K562 (cell line): ENCODE results near the gene CDC37. TPM values are rescaled to one million over a fixed set of nuclear protein-coding genes. Genes with fewer than 3 reads are reported as not detected.
A peak's percentile ranks its signal among the peaks of the same experiment; 100 is the strongest.

Source experiments
- ATAC-seq: fragments of 200-7000 bp; cut with Tn5 transposase; 3 replicates; pipeline ENCODE4 v1.9.1; 2020; ENCODE audit warnings: moderate library complexity
- BruUV-seq: library from RNA; stranded (reverse); fragments of 400-500 nt; replicated peaks from 2 replicates; lab custom pipeline; 2021; lab: Mats Ljungman, UMichigan
- CTCF ChIA-PET: fragments of 300-600 bp; formaldehyde crosslinking; extraction: SDS; loops from one replicate; lab custom pipeline; 2021; ENCODE audit warnings: low intra/inter-chr PET ratio; lab: Yijun Ruan, JAX
- POLR2A ChIA-PET: fragments of 300-600, 350-650 bp; sonication (Branson Sonifier 250); formaldehyde crosslinking; extraction: SDS; loops from one replicate; lab custom pipeline; 2021; ENCODE audit warnings: antibody characterized with exemption, inconsistent platforms; lab: Yijun Ruan, JAX
- DNase-seq, 4 experiments: peaks; one replicate each; pipeline versions ENCODE4 v3.0.0 to v3.0.0-alpha.2; 2011 to 2018; ENCODE audit warnings: low spot score in 3 of 4, mixed read lengths in 3 of 4; ENCODE audit errors: extremely low read depth in 1 of 4
- FAIRE-seq: peaks from 2 replicates; lab custom pipeline; 2011; peaks lifted over from hg19 to GRCh38; lab: Jason Lieb, UNC
- H2AFZ ChIP-seq: 2 replicates; pipeline ENCODE4 v1.6.0; 2011; ENCODE audit warnings: low read depth, low read length, control low read depth, inconsistent platforms
- H3K27ac ChIP-seq: fragments of 200-600 bp; 3 replicates; pipeline ENCODE4 v1.8.0; 2011; ENCODE audit warnings: low read depth, mild to moderate bottlenecking, control low read depth, inconsistent platforms, low read length, moderate library complexity, mixed read lengths; ENCODE audit errors: extremely low read depth
- H3K27me3 ChIP-seq, 2 experiments: fragments of 300-600 bp in 1 of 2; 2 replicates in 1 of 2; 3 replicates in 1 of 2; pipeline versions ENCODE4 v1.6.0 to v1.8.0; 2011; ENCODE audit warnings: inconsistent platforms in 2 of 2, low read length in 2 of 2, mild to moderate bottlenecking in 1 of 2, mixed read lengths in 1 of 2, moderate library complexity in 1 of 2; ENCODE audit not compliant: control insufficient read depth in 2 of 2, insufficient read depth in 2 of 2
- H3K36me3 ChIP-seq: fragments of 300-600 bp; 3 replicates; pipeline ENCODE4 v1.8.0; 2011; ENCODE audit warnings: mild to moderate bottlenecking, low read length, inconsistent platforms; ENCODE audit not compliant: control insufficient read depth, insufficient read depth
- H3K4me1 ChIP-seq, 2 experiments: fragments of 200-600 bp in 1 of 2; replicated peaks in 1 of 2; 2 replicates in 1 of 2; 3 replicates in 1 of 2; pipeline versions ENCODE4 v1.5.1 to v1.8.0; 2011; ENCODE audit warnings: inconsistent platforms in 2 of 2, low read length in 2 of 2, mild to moderate bottlenecking in 1 of 2, mixed read lengths in 1 of 2, moderate library complexity in 1 of 2; ENCODE audit not compliant: control insufficient read depth in 2 of 2, insufficient read depth in 2 of 2
- H3K4me2 ChIP-seq: 2 replicates; pipeline ENCODE4 v1.6.1; 2011; ENCODE audit warnings: low read length, control low read depth, inconsistent platforms, mixed read lengths; ENCODE audit not compliant: insufficient read depth
- H3K4me3 ChIP-seq: fragments of 200-600 bp; sonication (generic), shearing (Covaris generic); 2 replicates; pipeline ENCODE4 v1.5.1; 2016; ENCODE audit warnings: control low read depth, inconsistent platforms
- H3K79me2 ChIP-seq: fragments of 200-600 bp; 3 replicates; pipeline ENCODE4 v1.8.0; 2011; ENCODE audit warnings: low read length, inconsistent platforms; ENCODE audit not compliant: control insufficient read depth, insufficient read depth
- H3K9ac ChIP-seq, 2 experiments: 2 replicates each; pipeline versions ENCODE4 v1.6.0 to v1.6.1; 2011; ENCODE audit warnings: low read depth in 2 of 2, low read length in 2 of 2, control low read depth in 1 of 2, inconsistent platforms in 1 of 2, mild to moderate bottlenecking in 1 of 2, mixed read lengths in 1 of 2; ENCODE audit not compliant: insufficient read depth in 1 of 2
- H3K9me1 ChIP-seq: one replicate; pipeline ENCODE4 v1.6.0; 2011; ENCODE audit warnings: inconsistent platforms, mild to moderate bottlenecking, low read length, moderate library complexity; ENCODE audit not compliant: control insufficient read depth, insufficient read depth
- H3K9me3 ChIP-seq: replicated peaks from 2 replicates; pipeline ENCODE4 v1.5.1; 2011; ENCODE audit warnings: low read depth, low read length, inconsistent platforms; ENCODE audit not compliant: control insufficient read depth, insufficient read depth
- H4K20me1 ChIP-seq: replicated peaks from 2 replicates; pipeline ENCODE4 v1.6.1; 2011; ENCODE audit warnings: low read length, inconsistent platforms, mixed read lengths; ENCODE audit not compliant: control insufficient read depth, insufficient read depth
- ARNT ChIP-seq, 2 experiments: fragments of 450-650 bp; IDR thresholded peaks; 2 replicates each; pipeline ENCODE4 v1.6.1; 2016; ENCODE audit warnings: mild to moderate bottlenecking in 1 of 2
- BRCA1 ChIP-seq, 2 experiments: fragments of 450-650 bp in 1 of 2; sonication (generic) in 1 of 2; formaldehyde crosslinking in 1 of 2; IDR thresholded peaks; 2 replicates each; pipeline versions ENCODE4 v1.5.0 to v1.6.1; 2017 to 2020; ENCODE audit warnings: mild to moderate bottlenecking in 1 of 2, missing genetic modification reagents in 1 of 2
- COPS2 ChIP-seq: fragments of 450-650 bp; conservative IDR thresholded peaks from 2 replicates; pipeline ENCODE4 v1.6.1; 2016; ENCODE audit warnings: mild to moderate bottlenecking, moderate library complexity
- ELF2 ChIP-seq: fragments of 250-450 bp; sonication (Bioruptor Pico); IDR thresholded peaks from 2 replicates; pipeline ENCODE4 v1.5.0; 2021; ENCODE audit warnings: mild to moderate bottlenecking
- FOSL1 ChIP-seq: fragments of 200-800 bp; sonication (Bioruptor generic); conservative IDR thresholded peaks from 2 replicates; pipeline ENCODE4 v1.6.1; 2016; ENCODE audit warnings: missing genetic modification characterization, missing compliant biosample characterization
- KLF13 ChIP-seq: fragments of 450-650 bp; IDR thresholded peaks from 2 replicates; pipeline ENCODE4 v1.6.1; 2016; ENCODE audit warnings: missing genetic modification characterization, low read depth, mild to moderate bottlenecking, missing compliant biosample characterization, moderate library complexity, borderline replicate concordance
- NR2C1 ChIP-seq, 2 experiments: fragments of 450-650 bp; IDR thresholded peaks; 2 replicates each; pipeline ENCODE4 v1.6.1; 2017; ENCODE audit warnings: mild to moderate bottlenecking in 2 of 2, antibody characterized with exemption in 1 of 2, inconsistent platforms in 1 of 2, missing compliant biosample characterization in 1 of 2, missing genetic modification characterization in 1 of 2
- RBFOX2 ChIP-seq: fragments of 200-400 bp; formaldehyde crosslinking; IDR thresholded peaks from 2 replicates; pipeline ENCODE4 v1.6.1; 2017; ENCODE audit warnings: low read depth, mild to moderate bottlenecking, low read length, moderate library complexity
- ZKSCAN3 ChIP-seq: fragments of 250-450 bp; sonication (Bioruptor Pico); IDR thresholded peaks from 2 replicates; pipeline ENCODE4 v1.4.0; 2020
- ZMIZ1 ChIP-seq, 2 experiments: fragments of 150-350 bp in 1 of 2; IDR thresholded peaks; 2 replicates each; pipeline ENCODE4 v1.6.1; 2012 to 2016; ENCODE audit warnings: low read depth in 2 of 2, low read length in 2 of 2, mild to moderate bottlenecking in 1 of 2, moderate library complexity in 1 of 2
- ZNF175 ChIP-seq: fragments of 200-800 bp; sonication (Bioruptor generic); IDR thresholded peaks from 2 replicates; pipeline ENCODE4 v1.6.1; 2016; ENCODE audit warnings: low read depth, mild to moderate bottlenecking, missing genetic modification characterization, missing compliant biosample characterization
- ZNF217 ChIP-seq: sonication (generic); formaldehyde crosslinking; IDR thresholded peaks from 2 replicates; pipeline ENCODE4 v1.8.0; 2022; ENCODE audit warnings: mild to moderate bottlenecking, missing genetic modification reagents
- ZNF280B ChIP-seq: fragments of 250-450 bp; sonication (Bioruptor Pico); IDR thresholded peaks from 2 replicates; pipeline ENCODE4 v1.5.1; 2021; ENCODE audit warnings: mild to moderate bottlenecking
- WGBS: fragments of 100-300 bp; shearing (Covaris generic); methylation state at CpG from one replicate; pipeline ENCODE4 v1.1.6; 2016; ENCODE audit warnings: low coverage, mixed read lengths; ENCODE audit not compliant: insufficient coverage; ENCODE audit errors: missing lambda C conversion rate; 5-methylcytosine and 5-hydroxymethylcytosine counted together
- in situ Hi-C: fragments of 300-500 bp; cut with MboI; formaldehyde crosslinking; loops from 4 replicates; pipeline ENCODE4 v1.15.0; 2018; ENCODE audit warnings: inconsistent platforms, mixed read lengths
- intact Hi-C: fragments of 100-400 bp; cut with micrococcal nuclease; formaldehyde crosslinking; loops from 2 replicates; pipeline ENCODE4 v1.14.2; 2022
- polyA plus RNA-seq, 8 experiments: library from polyadenylated mRNA; depleted of rRNA in 4 of 8; stranded (reverse) in 5 of 8; unstranded in 3 of 8; fragments of >200 nt; fragmentation: Nextera tagmentation in 2 of 8; fragmentation: Illumina TruSeq in 1 of 8; extraction: Ambion mirVana in 2 of 8; extraction: Trizol in 1 of 8; gene quantifications; 2 replicates each; pipeline versions ENCODE4 v1.2.1 to v1.2.3, GENCODE V29; 2011 to 2014; ENCODE audit warnings: inconsistent platforms in 1 of 8, missing spikeins in 1 of 8
- total RNA-seq, 7 experiments: library from RNA; depleted of rRNA in 6 of 7; stranded (reverse); fragments of >200 nt in 6 of 7; fragmentation: Illumina TruSeq in 2 of 7; extraction: Trizol in 2 of 7; gene quantifications; 2 replicates each; pipeline versions ENCODE4 v1.2.1 to v1.2.3, GENCODE V29; 2011 to 2021; ENCODE audit warnings: low replicate concordance in 1 of 7
- TF ChIP-seq, protein P1 (sequence below): fragments of 200-800 bp; sonication (Bioruptor generic); IDR thresholded peaks from 2 replicates; pipeline ENCODE4 v1.6.1; 2017; ENCODE audit warnings: missing genetic modification characterization, missing compliant biosample characterization

Gene CDC37
- total and polyA plus RNA-seq, 9 of the 15 experiments (the other 6 are each of a cell fraction or from before 2014, with no cell fraction given) = 6.6 to 538 (median 227) TPM

DNA sequence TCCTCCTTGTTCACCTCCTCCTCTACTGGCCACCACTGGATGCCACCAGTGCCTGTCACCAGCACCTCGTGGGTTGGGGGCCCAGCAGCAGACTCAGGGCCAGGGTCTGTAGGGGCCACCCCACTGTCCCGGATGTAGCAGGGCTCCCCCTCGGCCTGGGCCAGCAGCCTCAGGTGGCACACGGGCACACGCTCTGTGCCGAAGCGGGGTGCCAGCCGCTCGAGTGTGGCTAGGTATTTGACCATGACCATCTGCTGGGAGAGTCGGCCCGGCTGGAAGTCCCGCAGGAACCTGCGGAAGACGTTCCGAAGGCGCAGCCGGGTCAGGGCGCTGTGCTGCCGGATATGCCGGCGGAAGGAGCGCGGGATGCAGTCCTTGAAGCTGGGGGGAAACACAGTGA lies 37.8 kb downstream of the CDC37 start:
- ATAC-seq (no peak), FAIRE-seq (no peak), DNase-seq (peak in 1 of 4 experiments; percentile 9)
- intact Hi-C loops = no loop called here
- Histone ChIP-seq H3K4me2 (no peak overlapping the region), H3K27ac (no peak overlapping the region), H3K4me1 (peaks cover 0 to 17% of the 10 kb centered on the region in 2 experiments; a peak in 1 of 5 replicates), H3K9me1 (no peaks in the 10 kb centered on the region), H3K9ac (no peak overlapping the region; a peak in 1 of 4 replicates), H3K9me3 (no peaks in the 10 kb centered on the region), H3K36me3 (peaks cover 86% of the 10 kb centered on the region), H3K79me2 (no peaks in the 10 kb centered on the region), H2AFZ (no peak overlapping the region), H3K4me3 (no peak overlapping the region), H4K20me1 (no peaks in the 10 kb centered on the region), H3K27me3 (no peaks in the 10 kb centered on the region)
- BruUV-seq = no TSS peak
- WGBS = 98% methylated on average over 15 of the region's 23 CpGs
- ChIA-PET CTCF (no interaction called here), POLR2A (interaction anchor here (0.9 kb wide), 1 partner anchor 16 kb away, joined by 3 read pairs; no protein-coding TSS in a partner anchor)
- in situ Hi-C loops = no loop called here
- TF ChIP-seq ZNF175 (CRISPR knock-in tag) (no peak), ZNF217 (CRISPR knock-in tag) (no peak), COPS2 (no peak), ARNT (IDR thresholded peaks at IDR 0.05) (no peak), ELF2 (no peak), FOSL1 (tag) (no peak), ZNF280B (CRISPR knock-in tag) (no peak), BRCA1 (IDR thresholded peaks at IDR 0.05) (no peak), BRCA1 (CRISPR knock-in tag; IDR thresholded peaks at IDR 0.05) (no peak), RBFOX2 (peak; percentile 42; the same call in 1 of the 2 replicates), ZKSCAN3 (CRISPR knock-in tag) (no peak), ZMIZ1 (IDR thresholded peaks at IDR 0.05; ENCODE audit: low read depth in 2 of 2, low read length in 2 of 2) (no peak), NR2C1 (IDR thresholded peaks at IDR 0.05) (no peak), NR2C1 (tag; IDR thresholded peaks at IDR 0.05) (no peak), KLF13 (no peak)
- TF ChIP-seq, protein P1, sequence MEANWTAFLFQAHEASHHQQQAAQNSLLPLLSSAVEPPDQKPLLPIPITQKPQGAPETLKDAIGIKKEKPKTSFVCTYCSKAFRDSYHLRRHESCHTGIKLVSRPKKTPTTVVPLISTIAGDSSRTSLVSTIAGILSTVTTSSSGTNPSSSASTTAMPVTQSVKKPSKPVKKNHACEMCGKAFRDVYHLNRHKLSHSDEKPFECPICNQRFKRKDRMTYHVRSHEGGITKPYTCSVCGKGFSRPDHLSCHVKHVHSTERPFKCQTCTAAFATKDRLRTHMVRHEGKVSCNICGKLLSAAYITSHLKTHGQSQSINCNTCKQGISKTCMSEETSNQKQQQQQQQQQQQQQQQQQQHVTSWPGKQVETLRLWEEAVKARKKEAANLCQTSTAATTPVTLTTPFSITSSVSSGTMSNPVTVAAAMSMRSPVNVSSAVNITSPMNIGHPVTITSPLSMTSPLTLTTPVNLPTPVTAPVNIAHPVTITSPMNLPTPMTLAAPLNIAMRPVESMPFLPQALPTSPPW (CRISPR knock-in tag) = no peak
